ENCODE results near the gene NBAS. TPM values are rescaled to one million over a fixed set of nuclear protein-coding genes. Genes with fewer than 3 reads are reported as not detected.

NBAS gene
- total RNA-seq, 1 experiment from 2014 or later = 32.5 TPM

GRCh38 chr2:15579641-15580040 is 18.5 kb upstream of the NBAS start:
- Histone ChIP-seq H4K20me1 (ENCODE audit: control insufficient read depth, insufficient read depth, insufficient read length) (no peaks in the 10 kb centered on the region), H3K27me3 (ENCODE audit: insufficient read depth, low read length) (no peaks in the 10 kb centered on the region), H3K23ac (ENCODE audit: insufficient read length, low read depth, low read length) (no peak overlapping the region), H2BK15ac (ENCODE audit: low read depth, low read length) (no peak overlapping the region), H2BK12ac (ENCODE audit: insufficient read length, low read depth, low read length) (no peak overlapping the region), H3T11ph (ENCODE audit: low read length) (no peak overlapping the region), H3K14ac (ENCODE audit: insufficient read depth, low read length) (no peak overlapping the region), H2BK20ac (ENCODE audit: low read depth, low read length, poor library complexity, severe bottlenecking) (no peak overlapping the region), H3K79me1 (ENCODE audit: insufficient read depth, low read depth, low read length, poor library complexity, severe bottlenecking) (no peaks in the 10 kb centered on the region), H3K56ac (ENCODE audit: insufficient read length, low read depth, low read length) (no peak overlapping the region), H2BK5ac (ENCODE audit: insufficient read length, low read length) (no peak overlapping the region), H3K9me3 (ENCODE audit: control insufficient read depth, low read depth, low read length) (no peaks in the 10 kb centered on the region), H3K9ac (ENCODE audit: extremely low read depth, insufficient read length, low read length) (no peak overlapping the region), H3K4ac (ENCODE audit: low read depth, low read length) (no peak overlapping the region), H4K5ac (ENCODE audit: insufficient read length, low read depth, low read length) (no peak overlapping the region), H2BK120ac (ENCODE audit: low read depth, low read length, poor library complexity, severe bottlenecking) (no peak overlapping the region), H3K23me2 (ENCODE audit: insufficient read length, low read depth, low read length, poor library complexity, severe bottlenecking) (no peaks in the 10 kb centered on the region), H4K8ac (replicated peaks; ENCODE audit: insufficient read length, low read depth, low read length) (no peak overlapping the region), H2AFZ (ENCODE audit: low read length) (no peak overlapping the region), H3K27ac (ENCODE audit: insufficient read length, low read depth, low read length) (no peak overlapping the region), H3K4me2 (ENCODE audit: insufficient read depth, insufficient read length, low read length) (no peak overlapping the region), H3K18ac (ENCODE audit: insufficient read length, low read depth, low read length) (no peak overlapping the region), H3K4me1 (ENCODE audit: insufficient read depth, low read length) (no peaks in the 10 kb centered on the region), H3K79me2 (ENCODE audit: insufficient read depth, low read length) (no peaks in the 10 kb centered on the region), H4K91ac (ENCODE audit: insufficient read length, low read depth, low read length) (no peak overlapping the region), H2AK5ac (ENCODE audit: insufficient read length, low read length) (no peak overlapping the region)
- Mint-ChIP-seq H3K9me3 (no peaks in the 10 kb centered on the region), H3K4me3 (no peak overlapping the region), H3K27ac (no peak overlapping the region), H3K4me1 (peaks cover 3% of the 10 kb centered on the region in 2 experiments; a peak in 2 of 4 replicates), H3K27me3 (ENCODE audit: low read depth) (no peaks in the 10 kb centered on the region), H3K36me3 (ENCODE audit: insufficient read depth in 1 of 3, low read depth in 3 of 3) (no peaks in the 10 kb centered on the region)
- no peak for TF ChIP-seq CTCF (conservative IDR thresholded peaks at IDR 0.05)
- no CpG with 5 or more reads among the region's 1 CpG for WGBS (ENCODE audit: extremely low coverage, insufficient read length, low lambda C conversion rate)
- DNase-seq = peak; percentile 38
